Eye (tissue), 1 donor: ENCODE data around the gene LRP10.

ENCODE experiments used
- DNase-seq: peaks from one replicate; pipeline ENCODE4 v3.0.0-alpha.2; 2015

Gene LRP10

GRCh38 chr14:22865424-22866405 lies 5.8 kb upstream of the LRP10 start:
- no peak for DNase-seq

- DNase-seq = no peak
Measured at GRCh38 chr14:22866874-22867273, 4.7 kb upstream of the LRP10 start.

GRCh38 chr14:22870811-22871223 lies 723 bp upstream of the LRP10 start:
- DNase-seq = no peak

- DNase-seq = peak; percentile 97
Measured at GRCh38 chr14:22872033-22872832, 693 bp downstream of the LRP10 start.

- no peak for DNase-seq
Measured at GRCh38 chr14:22872833-22873520, 1.4 kb downstream of the LRP10 start.

GRCh38 chr14:22875003-22875747 lies 3.6 kb downstream of the LRP10 start:
- DNase-seq = no peak

- DNase-seq = no peak
Measured at GRCh38 chr14:22875748-22876319, 4.3 kb downstream of the LRP10 start.

GRCh38 chr14:22877000-22877501 lies 5.5 kb downstream of the LRP10 start:
- no peak for DNase-seq

GRCh38 chr14:22878271-22879246 lies 7.0 kb downstream of the LRP10 start:
- DNase-seq = no peak

- DNase-seq = no peak
Measured at GRCh38 chr14:22882064-22882463, 10.5 kb downstream of the LRP10 start.

GRCh38 chr14:22882529-22883172 lies 11.1 kb downstream of the LRP10 start:
- peak; percentile 95 for DNase-seq

GRCh38 chr14:22883173-22883976 lies 11.8 kb downstream of the LRP10 start, which contains the start of gene REM2:
TSS of gene REM2 (plus strand) at chr14:22883222. CDS start at chr14:22883288, 66 bp downstream.
- peak; percentile 87 for DNase-seq

- no peak for DNase-seq
Measured at GRCh38 chr14:22884076-22884737, 12.7 kb downstream of the LRP10 start.

- DNase-seq = no peak
Measured at GRCh38 chr14:22884738-22885523, 13.4 kb downstream of the LRP10 start.

GRCh38 chr14:22885975-22886374 lies 14.4 kb downstream of the LRP10 start:
- no peak for DNase-seq

GRCh38 chr14:22886500-22887259 lies 15.1 kb downstream of the LRP10 start:
- DNase-seq = peak; percentile 91
